GM21528 (cell line): ENCODE data around the gene DOK5.
"Not testable (repeated sequence)": the region's sequence is repeated elsewhere in the genome, so short reads cannot be mapped to it uniquely, and the experiment has no call there.

ENCODE experiments used
- ATAC-seq: cut with Tn5 transposase; IDR thresholded peaks from one replicate; pipeline ENCODE4 v1.9.1; 2021; ENCODE audit warnings: mild to moderate bottlenecking, moderate library complexity; ENCODE audit not compliant: unreplicated experiment, low FRiP score

Gene DOK5

DNA sequence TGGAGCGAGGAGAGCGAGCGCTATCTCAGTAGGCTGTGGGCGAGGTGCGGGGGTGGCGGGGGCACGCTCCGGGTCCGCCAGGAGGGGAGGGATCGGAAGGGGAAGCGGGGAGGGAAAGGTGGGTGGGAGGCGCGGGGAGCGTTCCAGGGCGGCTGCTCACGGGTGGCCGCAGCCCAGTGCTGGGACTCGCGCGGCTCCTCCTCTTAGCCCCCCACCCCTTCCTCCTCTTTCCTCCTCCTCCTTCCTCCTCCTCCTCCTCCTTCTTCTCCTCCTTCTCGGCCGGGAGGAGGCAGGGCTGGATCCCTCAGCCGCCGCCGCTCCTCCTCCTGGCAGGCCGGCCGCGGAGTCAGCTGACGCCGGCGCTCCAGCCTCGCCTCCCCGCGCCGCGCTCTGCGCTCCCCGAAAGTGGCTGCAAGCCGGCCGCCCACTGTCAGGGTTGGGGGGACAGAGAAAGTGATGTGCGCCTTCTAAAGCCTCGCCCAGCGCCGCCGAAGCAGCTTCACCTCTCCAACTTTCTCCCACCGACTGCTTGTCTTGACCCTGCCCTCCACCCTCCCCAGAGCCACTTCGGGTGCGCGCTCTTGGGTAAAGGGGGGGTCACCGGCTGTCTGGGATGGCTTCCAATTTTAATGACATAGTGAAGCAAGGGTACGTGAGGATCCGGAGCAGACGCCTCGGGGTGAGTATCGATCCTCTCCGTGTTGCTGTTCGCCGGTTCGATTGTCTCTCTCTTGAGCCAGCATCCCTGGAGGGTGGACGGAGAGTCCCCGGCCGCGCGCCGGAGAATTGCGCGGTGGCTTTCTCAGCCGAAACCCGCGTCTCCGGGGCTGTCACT, at the start of gene DOK5:
Gene DOK5, plus strand, starts transcription at position 260 of the 835 bp plus-strand sequence. Its CDS starts 354 bp downstream, at position 614.
- ATAC-seq = no peak

DNA sequence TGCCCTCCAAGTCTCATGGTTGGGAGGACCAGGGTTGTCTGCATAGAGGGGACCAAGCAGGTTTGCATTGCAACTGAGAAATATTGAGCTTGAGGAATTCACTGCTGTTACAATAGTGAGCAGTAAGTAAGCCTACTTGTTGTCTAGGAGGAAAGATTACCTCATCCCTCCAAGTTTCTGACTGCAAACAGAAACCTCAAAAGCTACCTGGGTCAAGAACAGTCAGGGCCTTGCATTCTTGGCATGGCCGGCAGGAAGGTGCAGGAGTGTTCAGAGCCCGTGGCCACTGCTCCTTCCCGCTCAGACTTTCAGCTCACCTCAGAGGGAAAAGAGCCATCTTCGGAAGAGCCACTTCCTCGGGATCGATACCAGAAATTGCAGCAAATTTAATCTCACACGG, 46.0 kb upstream of the DOK5 start:
- ATAC-seq = no peak

DNA sequence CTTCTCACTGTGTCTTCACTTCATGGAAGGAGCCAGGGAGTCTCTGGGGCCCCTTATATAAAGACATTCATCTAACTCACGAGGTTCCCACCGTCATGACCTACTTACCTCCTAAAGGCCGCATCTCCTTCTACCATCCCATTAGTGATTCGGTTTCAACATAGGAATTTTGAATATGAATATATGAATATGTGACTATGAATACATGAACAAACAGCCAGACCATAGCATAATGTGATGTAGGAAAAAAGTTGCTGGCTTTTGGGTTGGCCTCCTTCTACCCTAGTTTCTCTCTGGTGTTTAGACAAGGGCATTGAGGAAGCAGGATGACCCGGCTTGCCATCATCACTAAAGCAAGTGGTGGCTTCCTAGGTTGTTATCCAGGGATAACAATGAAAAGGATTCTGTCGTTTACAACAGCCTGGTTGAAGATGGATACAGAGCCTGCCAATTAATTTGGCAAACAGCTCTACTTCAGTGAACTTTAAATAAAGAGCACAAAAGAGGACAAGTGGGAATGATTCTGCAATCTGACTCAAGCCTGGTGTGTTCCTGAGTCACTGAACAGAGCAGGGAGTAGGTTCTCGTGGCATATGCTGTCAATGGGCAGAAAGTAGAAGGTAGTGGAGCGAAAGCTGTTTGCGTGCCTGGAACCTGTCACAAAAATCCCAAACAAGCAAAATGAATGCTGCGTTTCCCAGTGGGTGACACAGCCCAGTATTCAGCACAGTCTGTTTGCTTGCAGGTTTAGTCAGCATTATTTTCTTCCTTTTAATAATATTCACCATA, 44.0 kb upstream of the DOK5 start:
- ATAC-seq = no peak

DNA sequence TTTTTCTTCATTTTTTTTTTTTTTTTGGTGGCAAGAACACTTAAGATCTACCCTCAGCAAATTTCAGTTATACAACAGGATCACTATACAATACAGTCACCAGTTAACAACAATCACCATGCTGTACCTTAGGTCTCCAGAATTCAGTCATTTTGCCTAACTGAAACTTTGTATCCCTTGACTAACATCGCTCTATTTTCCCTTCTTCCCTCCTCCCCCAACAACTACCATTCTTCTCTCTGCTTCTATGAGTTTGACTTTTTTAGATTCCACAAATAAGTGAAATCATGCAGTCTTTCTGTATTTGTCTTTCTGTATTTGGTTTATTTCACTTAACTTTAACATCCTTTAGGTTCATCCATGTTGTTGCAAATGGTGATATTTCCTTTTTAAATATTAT, 42.4 kb upstream of the DOK5 start:
- ATAC-seq = no peak

DNA sequence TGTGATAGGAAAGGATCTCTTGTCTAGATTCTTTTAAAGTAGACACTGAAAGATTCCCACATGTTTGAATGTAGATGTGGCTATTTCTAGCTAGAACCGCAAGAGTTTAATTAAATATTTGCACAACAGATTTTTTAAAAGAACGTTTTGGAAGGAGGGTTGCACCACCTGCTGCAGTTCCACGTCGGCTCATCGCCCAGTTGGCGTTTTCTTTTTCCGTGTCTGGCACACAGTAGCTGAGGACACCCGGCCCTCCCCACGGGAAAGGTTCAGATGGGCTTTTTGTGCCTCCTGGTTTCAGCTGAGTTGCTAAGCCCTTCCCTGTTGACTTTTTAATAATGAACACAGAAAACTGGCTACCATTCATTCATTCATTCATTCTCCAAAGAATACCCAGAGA, 41.8 kb upstream of the DOK5 start:
- no peak for ATAC-seq

DNA sequence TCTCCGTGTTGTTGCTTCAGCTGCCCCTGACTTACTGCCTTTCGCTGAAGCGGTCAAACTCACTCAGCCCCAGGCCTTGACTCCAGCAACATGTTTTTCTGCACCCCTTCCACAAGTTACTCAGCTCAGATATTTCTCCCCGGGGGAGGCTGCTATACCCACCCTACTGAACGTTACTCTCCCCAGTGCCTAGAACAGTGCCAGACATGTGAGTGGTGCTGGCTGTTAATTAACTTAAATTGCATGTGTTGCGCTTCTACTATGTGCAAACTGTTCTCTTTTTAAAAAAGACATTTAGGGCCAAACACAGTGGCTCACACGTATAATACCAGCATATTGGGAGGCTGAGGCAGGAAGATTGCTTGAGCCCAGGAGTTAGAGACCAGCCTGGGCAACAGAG, 41.2 kb upstream of the DOK5 start:
- no peak for ATAC-seq

DNA sequence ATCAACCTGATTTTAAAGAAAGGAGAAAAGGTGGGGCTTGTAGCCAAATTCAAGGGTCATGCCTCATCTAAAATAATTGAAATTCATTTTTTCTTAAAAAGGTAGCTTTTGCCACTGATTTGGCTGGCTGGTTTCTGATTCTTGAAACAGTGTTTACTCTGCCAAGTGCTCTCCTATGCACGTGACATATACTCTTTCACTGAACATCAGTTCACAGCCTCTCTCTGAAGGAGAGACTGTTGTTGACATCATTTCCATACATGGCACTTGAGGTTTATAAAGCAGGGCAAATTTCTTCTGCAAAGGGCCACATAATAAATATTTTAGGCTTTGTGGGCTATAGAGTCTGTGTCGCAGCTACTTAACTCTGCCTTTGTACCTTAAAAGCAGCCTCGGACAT, 40.4 kb upstream of the DOK5 start:
- ATAC-seq = no peak

DNA sequence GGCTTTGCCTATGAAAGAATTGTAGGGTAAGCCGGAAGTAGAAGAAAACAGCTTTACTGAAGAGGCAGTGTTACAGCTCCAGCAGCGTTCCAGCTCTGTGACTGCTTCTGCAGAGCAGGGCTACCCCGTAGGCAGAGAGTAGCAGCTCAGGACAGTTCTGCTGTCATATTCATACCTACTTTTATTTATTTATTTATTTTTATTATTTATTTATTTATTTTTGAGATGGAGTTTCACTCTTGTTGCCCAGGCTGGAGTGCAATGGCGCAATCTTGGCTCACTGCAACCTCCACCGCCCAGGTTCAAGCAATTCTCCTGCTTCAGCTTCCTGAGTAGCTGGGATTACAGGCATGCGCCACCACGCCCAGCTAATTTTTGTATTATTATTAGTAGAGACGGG, 39.0 kb upstream of the DOK5 start:
- not testable (repeated sequence) for ATAC-seq

DNA sequence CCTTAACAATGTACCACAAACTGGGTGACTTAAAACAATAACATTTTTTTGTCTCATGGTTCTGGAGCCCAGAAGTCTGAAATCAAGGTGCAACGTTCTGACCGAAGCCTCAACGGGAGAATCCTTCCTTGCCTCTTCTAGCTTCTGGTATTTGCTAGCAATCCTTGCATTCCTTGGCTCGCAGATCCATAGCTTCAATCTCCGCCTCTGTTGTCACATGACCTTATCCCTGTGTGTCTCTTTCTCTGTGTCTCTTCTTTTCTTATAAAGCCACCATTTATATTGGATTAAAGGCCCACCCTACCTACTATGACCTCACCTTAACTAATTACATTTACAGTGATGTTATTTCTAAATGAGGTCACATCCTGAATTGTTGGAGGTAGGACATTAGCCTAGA, 37.2 kb upstream of the DOK5 start:
- no peak for ATAC-seq

DNA sequence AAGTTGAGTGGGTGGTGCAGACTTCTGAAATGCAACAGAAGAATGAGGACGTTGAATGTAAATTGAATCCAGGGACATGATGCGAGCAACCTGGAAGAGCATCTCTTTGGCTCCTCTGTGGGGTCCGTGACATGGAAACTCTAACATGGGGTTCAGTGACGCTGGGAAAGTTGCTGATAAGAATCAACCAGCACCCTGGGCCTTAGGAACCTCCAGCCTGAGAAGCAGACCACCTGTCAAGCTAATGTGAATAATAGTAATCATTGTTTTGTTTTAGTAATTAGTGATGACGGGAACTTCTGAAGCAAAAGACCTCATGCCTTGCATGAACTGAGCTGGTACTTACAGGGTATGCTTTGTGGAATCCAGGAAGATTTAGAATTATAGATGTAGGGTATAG, 25.2 kb upstream of the DOK5 start:
- no peak for ATAC-seq

DNA sequence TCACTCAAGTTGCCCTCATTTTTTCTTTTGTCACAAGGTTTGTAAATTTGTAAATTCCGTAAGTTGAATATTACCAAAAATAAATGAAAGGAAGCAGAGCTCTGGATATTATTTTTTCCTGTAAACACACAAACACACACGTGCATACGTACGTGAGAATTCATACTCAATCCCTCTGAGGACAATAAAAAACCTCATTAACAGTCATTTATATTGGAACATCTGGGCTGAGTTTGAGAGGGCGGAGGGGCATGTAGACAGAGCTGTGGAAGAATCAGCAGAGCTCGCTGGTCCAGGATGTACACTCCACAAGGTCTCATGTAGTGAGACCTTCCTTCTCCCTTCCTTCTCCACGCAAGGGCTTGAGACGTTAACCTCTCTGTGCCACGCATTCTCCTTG, 24.2 kb upstream of the DOK5 start:
- no peak for ATAC-seq

DNA sequence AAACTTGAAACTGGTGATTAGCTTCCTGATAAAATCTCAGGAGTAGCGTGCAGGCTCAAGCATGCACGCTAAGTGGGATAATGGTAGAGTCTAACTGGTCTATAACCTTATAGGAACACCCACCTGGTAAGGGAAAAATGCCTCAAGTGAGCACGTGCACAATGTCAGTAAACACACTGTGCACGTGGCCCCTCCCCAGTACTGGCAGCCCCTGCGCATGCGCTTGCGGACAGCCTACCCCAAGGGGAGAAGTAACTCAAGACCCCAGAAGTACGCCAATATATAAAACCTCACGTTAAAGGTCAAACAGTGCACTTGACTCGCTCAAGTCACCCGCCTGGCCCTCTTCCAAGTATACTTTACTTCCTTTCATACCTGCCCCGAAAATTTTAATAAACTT, 23.1 kb upstream of the DOK5 start:
- no peak for ATAC-seq

DNA sequence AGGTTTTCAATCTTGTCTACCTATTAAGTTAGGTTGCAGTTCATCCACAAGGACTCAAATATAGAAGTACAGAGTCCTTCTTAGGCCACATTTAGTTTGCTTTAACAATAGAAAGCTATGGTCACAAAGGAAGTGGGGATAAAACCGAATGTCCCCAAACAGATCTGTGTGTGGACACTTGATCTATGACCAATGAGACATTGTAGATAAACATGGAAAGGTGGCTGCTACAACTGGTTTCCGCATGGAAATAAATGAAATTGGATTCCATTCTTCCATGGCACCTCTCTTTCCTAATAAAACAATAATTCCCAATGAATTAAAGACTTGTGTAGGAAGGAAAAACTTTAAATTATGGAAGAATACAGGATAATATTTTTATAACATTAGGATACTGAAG, 20.4 kb upstream of the DOK5 start:
- no peak for ATAC-seq

DNA sequence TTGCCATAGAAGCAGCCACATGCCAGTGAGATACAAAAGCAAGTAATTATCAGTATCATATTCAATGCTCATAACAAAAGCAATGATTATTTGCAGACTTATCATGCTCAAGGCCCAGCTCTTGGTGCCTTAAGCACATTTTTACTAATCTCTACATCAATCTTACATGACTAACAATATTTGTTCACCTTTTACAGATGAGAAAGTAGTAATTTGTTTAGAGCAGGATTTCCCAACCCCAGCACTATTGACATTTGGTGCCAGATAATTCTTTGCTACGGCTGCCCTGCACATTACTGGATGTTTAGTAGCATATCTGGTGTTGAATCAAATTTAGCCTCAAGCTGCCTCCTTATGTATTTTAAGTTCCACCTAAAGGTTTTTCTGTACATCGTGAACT, 19.0 kb upstream of the DOK5 start:
- no peak for ATAC-seq

DNA sequence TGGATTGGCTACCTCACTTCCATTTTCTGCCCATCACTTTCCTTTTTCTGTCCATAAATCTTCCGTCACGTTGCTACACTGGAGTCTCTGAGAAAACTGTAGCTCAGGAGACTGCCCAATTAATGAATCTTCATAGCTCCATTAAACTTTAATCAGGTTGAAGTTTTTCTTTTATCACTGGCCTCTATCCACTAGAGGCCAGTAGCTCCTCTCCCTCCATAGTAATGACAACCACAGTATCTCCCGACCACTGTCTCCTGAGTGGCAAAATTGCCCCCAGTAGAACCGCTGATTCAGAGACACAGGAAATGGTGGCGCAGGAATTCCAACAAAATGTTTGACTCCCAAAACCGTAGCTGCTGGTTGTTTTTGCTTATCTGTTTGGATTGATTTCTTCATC, 18.4 kb upstream of the DOK5 start:
- ATAC-seq = no peak

DNA sequence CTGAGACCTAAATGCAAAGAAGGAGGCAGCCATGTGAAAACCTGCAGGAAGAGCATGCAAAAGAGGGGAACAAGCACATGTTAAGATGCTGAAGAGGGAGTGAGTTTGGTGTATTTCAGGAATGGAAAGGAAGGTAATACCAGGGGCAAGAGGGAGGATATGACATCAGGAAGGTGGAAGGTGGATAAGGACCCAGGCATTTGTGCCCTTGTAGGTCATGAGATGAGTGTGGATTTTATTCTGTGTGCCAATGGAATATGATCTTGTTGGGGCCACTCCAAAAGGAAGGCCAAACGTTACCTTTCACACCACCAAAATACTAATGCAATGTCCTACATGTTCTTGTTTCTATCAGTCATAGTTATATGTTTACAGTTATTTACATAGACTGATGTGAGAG, 17.2 kb upstream of the DOK5 start:
- no peak for ATAC-seq

DNA sequence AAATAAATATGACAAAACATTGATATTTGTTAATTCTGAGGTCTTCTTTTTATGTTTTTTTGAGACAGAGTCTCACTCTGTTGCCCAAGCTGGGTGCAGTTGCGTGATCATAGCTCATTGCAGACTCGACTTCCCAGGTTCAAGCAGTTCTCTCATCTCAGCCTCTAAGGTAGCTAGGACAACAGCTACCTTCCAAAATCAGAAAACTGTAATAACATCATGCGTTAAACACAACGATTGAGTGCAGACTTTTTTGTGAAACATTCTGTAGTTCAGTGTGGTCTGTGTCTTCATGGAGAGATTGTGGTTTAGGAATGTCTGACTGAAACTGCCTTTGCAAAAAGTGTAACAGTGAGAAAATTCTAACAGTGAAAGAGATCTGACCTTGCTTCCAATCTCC, 16.1 kb upstream of the DOK5 start:
- no peak for ATAC-seq

DNA sequence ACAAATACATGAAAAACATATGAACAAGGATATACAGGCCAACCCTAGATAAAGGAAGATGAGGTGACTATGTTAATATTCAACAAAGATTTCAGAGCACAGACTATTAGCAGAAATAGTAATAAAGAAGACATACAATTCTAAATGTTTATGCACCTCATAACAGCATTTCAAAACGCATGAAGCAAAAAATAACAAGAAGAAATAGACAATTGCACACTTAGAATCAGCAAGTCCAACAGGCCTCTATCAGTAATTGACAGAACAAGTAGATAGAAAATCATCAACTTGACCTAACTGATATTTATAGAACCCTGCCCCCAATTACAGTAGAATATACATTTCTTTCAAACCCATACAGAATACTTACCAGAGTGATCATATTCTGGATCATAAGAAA, 11.4 kb upstream of the DOK5 start:
- no peak for ATAC-seq

DNA sequence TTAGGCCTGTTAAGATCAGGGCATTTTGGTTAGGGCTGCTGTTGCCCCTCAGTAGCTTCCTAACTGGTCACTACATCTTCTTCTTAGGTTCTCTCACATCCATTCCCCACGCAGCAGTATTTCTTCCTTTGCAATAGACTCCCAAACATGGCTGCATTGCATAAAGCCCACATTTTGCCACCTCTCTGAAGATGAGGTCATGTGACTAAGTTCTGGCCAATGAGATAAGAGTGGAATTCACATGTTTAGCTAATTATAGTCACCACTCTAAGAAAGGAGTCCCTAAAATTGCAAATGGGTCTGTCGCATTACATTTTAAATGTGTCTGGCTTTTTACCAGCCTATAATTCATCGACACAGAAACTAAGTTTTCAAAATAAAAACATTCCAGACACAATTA, 9.3 kb upstream of the DOK5 start:
- no peak for ATAC-seq

DNA sequence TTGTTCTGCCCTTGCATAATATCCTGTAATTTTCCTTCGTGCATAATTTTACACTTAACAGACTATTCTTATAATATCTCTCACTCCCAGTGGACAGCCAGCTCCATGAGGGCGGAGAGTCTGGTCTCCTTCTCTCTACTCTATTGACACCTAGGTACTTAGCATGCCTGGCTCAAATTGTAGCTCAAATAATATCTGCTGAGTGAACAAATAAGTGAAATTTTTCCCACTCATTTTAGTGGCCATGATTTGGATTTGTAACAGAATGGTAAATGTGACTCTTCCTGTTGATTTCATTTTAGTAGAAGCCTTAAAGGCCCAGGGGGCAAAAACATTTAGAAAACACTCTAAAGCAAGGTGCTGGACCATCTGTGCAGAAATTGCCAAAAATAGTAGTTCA, 7.8 kb upstream of the DOK5 start:
- ATAC-seq = no peak

DNA sequence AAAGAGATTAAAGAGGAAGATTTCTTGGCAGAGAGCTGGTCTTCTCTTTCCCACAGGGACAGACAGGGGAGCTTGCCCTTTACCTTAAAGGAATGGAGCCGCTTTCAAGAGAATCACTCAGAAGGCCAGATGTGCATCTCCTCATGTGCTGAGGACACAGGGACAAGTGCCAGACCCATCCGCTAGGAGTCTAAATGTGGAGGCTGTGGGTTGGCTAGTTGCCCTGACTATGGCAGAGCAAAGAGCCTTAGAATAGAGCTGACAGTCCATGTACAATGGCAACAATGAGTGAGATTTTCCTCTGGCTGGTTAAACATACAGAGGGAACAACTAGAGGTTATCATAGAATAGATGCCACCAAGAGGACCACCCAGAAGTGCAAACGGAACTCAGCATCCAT, 7.3 kb upstream of the DOK5 start:
- no peak for ATAC-seq

DNA sequence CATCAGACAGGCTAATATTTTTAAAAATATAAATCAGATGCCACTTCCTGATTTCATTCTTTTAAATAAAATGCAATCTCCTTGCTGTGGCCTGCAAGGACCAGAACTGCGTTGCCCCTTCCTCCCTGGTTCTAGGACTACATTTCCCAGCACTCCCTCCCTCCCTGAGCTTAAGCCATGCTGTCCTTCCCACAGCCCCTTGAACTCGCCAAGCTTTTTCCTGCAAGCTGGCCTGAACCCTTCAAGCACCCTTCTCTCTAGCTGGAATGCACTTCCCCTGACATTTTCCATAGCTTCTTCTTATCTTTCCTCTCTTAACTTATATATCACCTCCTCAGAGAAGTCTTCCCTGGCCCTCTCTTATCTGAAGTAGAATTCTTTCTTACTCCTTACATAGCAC, 6.1 kb upstream of the DOK5 start:
- ATAC-seq = no peak
